ENCODE measurements around the gene ZBTB20. TPM values are rescaled to one million over a fixed set of nuclear protein-coding genes. Genes with fewer than 3 reads are reported as not detected.

The ZBTB20 gene
- total RNA-seq, 2 experiments from 2014 or later: 11.0 to 11.4 TPM

- POLR2A ChIA-PET: interaction anchor here (0.6 to 0.7 kb wide), 2 partner anchors 33 to 144 kb away, joined by 3 to 4 read pairs; no protein-coding TSS in a partner anchor
- Mint-ChIP-seq H3K4me3 (no peak overlapping the region), H3K27ac (no peak overlapping the region), H3K27me3 (no peaks in the 10 kb centered on the region), H3K9me3 (peaks cover 3% of the 10 kb centered on the region), H3K36me3 (ENCODE audit: low read depth) (peaks cover 6% of the 10 kb centered on the region), H3K4me1 (peaks cover 12% of the 10 kb centered on the region)
- no peak for DNase-seq
- CTCF ChIA-PET: interaction anchor here (0.5 to 3.4 kb wide), 9 partner anchors 10 to 1108 kb away, joined by 3 to 13 read pairs (median 4); no protein-coding TSS in a partner anchor
Observed at GRCh38 chr3:114323546-114324254, 823.4 kb downstream of the ZBTB20 start.

- ChIA-PET CTCF (interaction anchor here (1.0 to 1.2 kb wide), 2 partner anchors 13 to 15 kb away, joined by 3 read pairs; no protein-coding TSS in a partner anchor), POLR2A (no interaction called here)
- DNase-seq: no peak
- peaks cover 12% of the 10 kb centered on the region for H3K4me1 Mint-ChIP-seq
- H3K9me3 Mint-ChIP-seq: peaks cover 3% of the 10 kb centered on the region
- no peak overlapping the region for H3K27ac Mint-ChIP-seq
- H3K36me3 Mint-ChIP-seq (ENCODE audit: low read depth): peaks cover 4% of the 10 kb centered on the region
- no peaks in the 10 kb centered on the region for H3K27me3 Mint-ChIP-seq
- H3K4me3 Mint-ChIP-seq: no peak overlapping the region
Observed at GRCh38 chr3:114320246-114320645, 826.8 kb downstream of the ZBTB20 start.

GRCh38 chr3:114319453-114319852 lies 827.6 kb downstream of the ZBTB20 start:
- POLR2A ChIA-PET: no interaction called here

GRCh38 chr3:114318295-114318694 lies 828.8 kb downstream of the ZBTB20 start:
- Mint-ChIP-seq H3K4me1 (peaks cover 12% of the 10 kb centered on the region), H3K27ac (no peak overlapping the region), H3K4me3 (no peak overlapping the region), H3K36me3 (ENCODE audit: low read depth) (peaks cover 4% of the 10 kb centered on the region), H3K27me3 (no peaks in the 10 kb centered on the region), H3K9me3 (peaks cover 3% of the 10 kb centered on the region)
- DNase-seq: no peak
- ChIA-PET CTCF (interaction anchor here (1.6 kb wide), 1 partner anchor 21 kb away, joined by 4 read pairs; no protein-coding TSS in a partner anchor), POLR2A (no interaction called here)

More at GRCh38 chr3:114319453-114319852, 827.6 kb downstream of the ZBTB20 start:
- Mint-ChIP-seq H3K36me3 (ENCODE audit: low read depth) (peaks cover 4% of the 10 kb centered on the region), H3K4me3 (no peak overlapping the region), H3K9me3 (peaks cover 3% of the 10 kb centered on the region), H3K4me1 (peaks cover 14% of the 10 kb centered on the region), H3K27ac (no peak overlapping the region), H3K27me3 (no peaks in the 10 kb centered on the region)
- CTCF ChIA-PET: interaction anchor here (1.0 kb wide), 1 partner anchor 12 kb away, joined by 3 read pairs; no protein-coding TSS in a partner anchor
- no peak for DNase-seq

GRCh38 chr3:114314282-114314681 lies 832.8 kb downstream of the ZBTB20 start:
- CTCF ChIA-PET: interaction anchor here (1.7 kb wide), 1 partner anchor 10 kb away, joined by 3 read pairs; no protein-coding TSS in a partner anchor
- no peaks in the 10 kb centered on the region for H3K9me3 Mint-ChIP-seq
- DNase-seq: no peak
- no peak overlapping the region for H3K4me3 Mint-ChIP-seq
- no peaks in the 10 kb centered on the region for H3K36me3 Mint-ChIP-seq (ENCODE audit: low read depth)
- no peaks in the 10 kb centered on the region for H3K27me3 Mint-ChIP-seq
- no peak overlapping the region for H3K27ac Mint-ChIP-seq
- peaks cover 12% of the 10 kb centered on the region for H3K4me1 Mint-ChIP-seq
- POLR2A ChIA-PET: no interaction called here

- H3K27ac Mint-ChIP-seq: no peak overlapping the region
- POLR2A ChIA-PET: no interaction called here
- no peak overlapping the region for H3K4me3 Mint-ChIP-seq
Observed at GRCh38 chr3:114313426-114313825, 833.7 kb downstream of the ZBTB20 start.

GRCh38 chr3:114310695-114311094 lies 836.4 kb downstream of the ZBTB20 start:
- ChIA-PET POLR2A (no interaction called here), CTCF (interaction anchor here (1.0 to 1.9 kb wide), 3 partner anchors 13 to 304 kb away, joined by 3 to 6 read pairs (median 4); no protein-coding TSS in a partner anchor)
- Mint-ChIP-seq H3K9me3 (no peaks in the 10 kb centered on the region), H3K36me3 (ENCODE audit: low read depth) (no peaks in the 10 kb centered on the region), H3K27ac (no peak overlapping the region), H3K27me3 (no peaks in the 10 kb centered on the region), H3K4me3 (no peak overlapping the region), H3K4me1 (peaks cover 29% of the 10 kb centered on the region)
- DNase-seq: no peak

More at GRCh38 chr3:114313426-114313825, 833.7 kb downstream of the ZBTB20 start:
- no peaks in the 10 kb centered on the region for H3K36me3 Mint-ChIP-seq (ENCODE audit: low read depth)
- H3K9me3 Mint-ChIP-seq: no peaks in the 10 kb centered on the region
- peaks cover 20% of the 10 kb centered on the region for H3K4me1 Mint-ChIP-seq
- CTCF ChIA-PET: interaction anchor here (0.8 to 1.9 kb wide), 5 partner anchors 11 to 89 kb away, joined by 3 to 5 read pairs (median 3); no protein-coding TSS in a partner anchor
- DNase-seq: no peak
- H3K27me3 Mint-ChIP-seq: no peaks in the 10 kb centered on the region

GRCh38 chr3:114308830-114309229 lies 838.3 kb downstream of the ZBTB20 start:
- Mint-ChIP-seq H3K36me3 (ENCODE audit: low read depth) (no peaks in the 10 kb centered on the region), H3K9me3 (no peaks in the 10 kb centered on the region), H3K27me3 (peaks cover 2% of the 10 kb centered on the region), H3K27ac (peak overlapping the region; percentile 78), H3K4me1 (peaks cover 23% of the 10 kb centered on the region), H3K4me3 (peak overlapping the region; percentile 26)
- DNase-seq: peak; percentile 39
- POLR2A ChIA-PET: no interaction called here
- CTCF ChIA-PET: no interaction called here

GRCh38 chr3:114308377-114308776 lies 838.7 kb downstream of the ZBTB20 start:
- Mint-ChIP-seq H3K27me3 (peaks cover 2% of the 10 kb centered on the region), H3K36me3 (ENCODE audit: low read depth) (no peaks in the 10 kb centered on the region), H3K27ac (peak overlapping the region; percentile 78), H3K4me1 (peaks cover 21% of the 10 kb centered on the region), H3K4me3 (peak overlapping the region; percentile 26), H3K9me3 (no peaks in the 10 kb centered on the region)
- POLR2A ChIA-PET: no interaction called here
- CTCF ChIA-PET: interaction anchor here (1.5 to 2.1 kb wide), 3 partner anchors 9 to 17 kb away, joined by 5 to 11 read pairs (median 6); partner anchors contain the start of gene TIGIT
- DNase-seq: no peak

GRCh38 chr3:114307832-114308231 lies 839.3 kb downstream of the ZBTB20 start:
- Mint-ChIP-seq H3K4me1 (peaks cover 21% of the 10 kb centered on the region), H3K4me3 (no peak overlapping the region), H3K9me3 (no peaks in the 10 kb centered on the region), H3K27me3 (peaks cover 2% of the 10 kb centered on the region), H3K36me3 (ENCODE audit: low read depth) (no peaks in the 10 kb centered on the region), H3K27ac (peak overlapping the region; percentile 78)
- ChIA-PET CTCF (interaction anchor here (0.8 to 2.1 kb wide), 6 partner anchors 9 to 21 kb away, joined by 3 to 11 read pairs (median 4); partner anchors contain the start of gene TIGIT), POLR2A (no interaction called here)
- no peak for DNase-seq

- H3K36me3 Mint-ChIP-seq (ENCODE audit: low read depth): no peaks in the 10 kb centered on the region
- H3K9me3 Mint-ChIP-seq: no peaks in the 10 kb centered on the region
- peak overlapping the region; percentile 78 for H3K27ac Mint-ChIP-seq
- POLR2A ChIA-PET: no interaction called here
- CTCF ChIA-PET: interaction anchor here (0.8 to 2.1 kb wide), 6 partner anchors 8 to 20 kb away, joined by 3 to 11 read pairs (median 4); partner anchors contain the start of gene TIGIT
- no peak for DNase-seq
- H3K27me3 Mint-ChIP-seq: peaks cover 2% of the 10 kb centered on the region
- peaks cover 21% of the 10 kb centered on the region for H3K4me1 Mint-ChIP-seq
- H3K4me3 Mint-ChIP-seq: no peak overlapping the region
Observed at GRCh38 chr3:114307222-114307830, 839.8 kb downstream of the ZBTB20 start.

GRCh38 chr3:114299941-114300624 lies 847.0 kb downstream of the ZBTB20 start:
- Mint-ChIP-seq H3K9me3 (no peaks in the 10 kb centered on the region), H3K4me1 (peaks cover 3% of the 10 kb centered on the region), H3K27ac (no peak overlapping the region), H3K36me3 (ENCODE audit: low read depth) (no peaks in the 10 kb centered on the region), H3K4me3 (no peak overlapping the region), H3K27me3 (peaks cover 2% of the 10 kb centered on the region)
- CTCF ChIA-PET: interaction anchor here (1.1 to 4.5 kb wide), 5 partner anchors 9 to 83 kb away, joined by 3 to 26 read pairs (median 3); no protein-coding TSS in a partner anchor
- POLR2A ChIA-PET: no interaction called here
- no peak for DNase-seq
